ENCODE data around the gene CDC42. TPM values are rescaled to one million over a fixed set of nuclear protein-coding genes. Genes with fewer than 3 reads are reported as not detected.

CDC42 gene
- total and polyA plus RNA-seq, 9 of the 15 experiments (the other 6 are each of a cell fraction or from before 2014, with no cell fraction given): 186 to 398 (median 325) TPM

DNA sequence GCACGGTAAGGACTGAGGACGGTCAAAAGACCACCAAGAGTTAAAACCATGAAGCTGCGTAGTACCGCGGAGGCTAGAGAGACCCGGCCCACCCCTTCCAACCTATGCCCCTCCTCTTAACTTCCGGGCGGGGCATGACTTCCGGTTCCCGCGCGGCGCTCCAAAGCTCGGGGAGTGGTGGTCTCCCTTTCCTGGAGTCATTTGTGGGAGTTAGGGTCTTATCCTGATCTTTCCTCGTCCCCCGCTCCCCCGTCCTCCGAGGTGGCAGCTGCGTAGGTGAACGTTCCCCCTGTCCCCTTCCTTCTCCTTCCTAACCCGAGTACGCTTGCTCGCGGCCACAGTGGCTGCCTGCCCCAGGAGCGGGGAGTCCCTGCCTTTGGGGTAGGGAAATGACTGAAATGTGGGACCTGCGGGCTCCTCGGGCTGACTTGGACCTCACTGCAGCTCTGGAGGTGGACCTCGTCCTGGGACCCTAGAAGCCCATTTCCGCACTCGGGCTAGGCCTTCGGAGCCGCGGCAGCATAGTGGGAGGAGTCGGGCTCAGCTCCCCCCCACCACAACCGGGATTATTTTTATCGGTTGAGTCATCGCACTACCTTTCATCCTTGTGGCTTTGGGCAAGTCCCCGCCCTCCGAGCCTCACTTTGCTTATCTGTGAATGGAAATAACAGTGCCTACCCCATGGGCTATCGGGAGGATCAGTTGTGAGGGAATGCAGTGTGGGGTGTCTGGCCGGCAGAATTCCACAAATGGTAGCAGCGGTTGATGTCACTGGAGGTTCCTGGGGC is 26.9 kb upstream of the CDC42 start (continued):
- TF ChIP-seq, protein P1, sequence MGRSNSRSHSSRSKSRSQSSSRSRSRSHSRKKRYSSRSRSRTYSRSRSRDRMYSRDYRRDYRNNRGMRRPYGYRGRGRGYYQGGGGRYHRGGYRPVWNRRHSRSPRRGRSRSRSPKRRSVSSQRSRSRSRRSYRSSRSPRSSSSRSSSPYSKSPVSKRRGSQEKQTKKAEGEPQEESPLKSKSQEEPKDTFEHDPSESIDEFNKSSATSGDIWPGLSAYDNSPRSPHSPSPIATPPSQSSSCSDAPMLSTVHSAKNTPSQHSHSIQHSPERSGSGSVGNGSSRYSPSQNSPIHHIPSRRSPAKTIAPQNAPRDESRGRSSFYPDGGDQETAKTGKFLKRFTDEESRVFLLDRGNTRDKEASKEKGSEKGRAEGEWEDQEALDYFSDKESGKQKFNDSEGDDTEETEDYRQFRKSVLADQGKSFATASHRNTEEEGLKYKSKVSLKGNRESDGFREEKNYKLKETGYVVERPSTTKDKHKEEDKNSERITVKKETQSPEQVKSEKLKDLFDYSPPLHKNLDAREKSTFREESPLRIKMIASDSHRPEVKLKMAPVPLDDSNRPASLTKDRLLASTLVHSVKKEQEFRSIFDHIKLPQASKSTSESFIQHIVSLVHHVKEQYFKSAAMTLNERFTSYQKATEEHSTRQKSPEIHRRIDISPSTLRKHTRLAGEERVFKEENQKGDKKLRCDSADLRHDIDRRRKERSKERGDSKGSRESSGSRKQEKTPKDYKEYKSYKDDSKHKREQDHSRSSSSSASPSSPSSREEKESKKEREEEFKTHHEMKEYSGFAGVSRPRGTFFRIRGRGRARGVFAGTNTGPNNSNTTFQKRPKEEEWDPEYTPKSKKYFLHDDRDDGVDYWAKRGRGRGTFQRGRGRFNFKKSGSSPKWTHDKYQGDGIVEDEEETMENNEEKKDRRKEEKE (IDR thresholded peaks at IDR 0.05; ENCODE audit: borderline replicate concordance in 1 of 2, control insufficient read depth in 1 of 2, low read depth in 2 of 2, low read length in 1 of 2): no peak; a peak in 1 of 4 replicates
- TF ChIP-seq ZNF143 (CRISPR knock-in tag; IDR thresholded peaks at IDR 0.05) (no peak), KHSRP (IDR thresholded peaks at IDR 0.05) (no peak), ZNF717 (CRISPR knock-in tag; IDR thresholded peaks at IDR 0.05) (peak; percentile 86; the same call in 1 of the 2 replicates), ARHGAP35 (IDR thresholded peaks at IDR 0.05; ENCODE audit: partially characterized antibody) (no peak), TEAD4 (IDR thresholded peaks at IDR 0.05; ENCODE audit: low read length) (peak; percentile 88), TEAD4 (CRISPR knock-in tag; IDR thresholded peaks at IDR 0.05; ENCODE audit: borderline replicate concordance) (no peak), PTTG1 (tag; IDR thresholded peaks at IDR 0.05; ENCODE audit: low read depth) (no peak)
- TF ChIP-seq, protein P2, sequence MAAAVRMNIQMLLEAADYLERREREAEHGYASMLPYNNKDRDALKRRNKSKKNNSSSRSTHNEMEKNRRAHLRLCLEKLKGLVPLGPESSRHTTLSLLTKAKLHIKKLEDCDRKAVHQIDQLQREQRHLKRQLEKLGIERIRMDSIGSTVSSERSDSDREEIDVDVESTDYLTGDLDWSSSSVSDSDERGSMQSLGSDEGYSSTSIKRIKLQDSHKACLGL (CRISPR knock-in tag; IDR thresholded peaks at IDR 0.05; ENCODE audit: borderline replicate concordance, poor library complexity, severe bottlenecking): peak; percentile 47
- TF ChIP-seq, protein P3, sequence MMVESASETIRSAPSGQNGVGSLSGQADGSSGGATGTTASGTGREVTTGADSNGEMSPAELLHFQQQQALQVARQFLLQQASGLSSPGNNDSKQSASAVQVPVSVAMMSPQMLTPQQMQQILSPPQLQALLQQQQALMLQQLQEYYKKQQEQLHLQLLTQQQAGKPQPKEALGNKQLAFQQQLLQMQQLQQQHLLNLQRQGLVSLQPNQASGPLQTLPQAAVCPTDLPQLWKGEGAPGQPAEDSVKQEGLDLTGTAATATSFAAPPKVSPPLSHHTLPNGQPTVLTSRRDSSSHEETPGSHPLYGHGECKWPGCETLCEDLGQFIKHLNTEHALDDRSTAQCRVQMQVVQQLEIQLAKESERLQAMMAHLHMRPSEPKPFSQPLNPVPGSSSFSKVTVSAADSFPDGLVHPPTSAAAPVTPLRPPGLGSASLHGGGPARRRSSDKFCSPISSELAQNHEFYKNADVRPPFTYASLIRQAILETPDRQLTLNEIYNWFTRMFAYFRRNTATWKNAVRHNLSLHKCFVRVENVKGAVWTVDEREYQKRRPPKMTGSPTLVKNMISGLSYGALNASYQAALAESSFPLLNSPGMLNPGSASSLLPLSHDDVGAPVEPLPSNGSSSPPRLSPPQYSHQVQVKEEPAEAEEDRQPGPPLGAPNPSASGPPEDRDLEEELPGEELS (CRISPR knock-in tag; IDR thresholded peaks at IDR 0.05; ENCODE audit: borderline replicate concordance): peak; percentile 57; the same call in 1 of the 2 replicates
- TF ChIP-seq, protein P4, sequence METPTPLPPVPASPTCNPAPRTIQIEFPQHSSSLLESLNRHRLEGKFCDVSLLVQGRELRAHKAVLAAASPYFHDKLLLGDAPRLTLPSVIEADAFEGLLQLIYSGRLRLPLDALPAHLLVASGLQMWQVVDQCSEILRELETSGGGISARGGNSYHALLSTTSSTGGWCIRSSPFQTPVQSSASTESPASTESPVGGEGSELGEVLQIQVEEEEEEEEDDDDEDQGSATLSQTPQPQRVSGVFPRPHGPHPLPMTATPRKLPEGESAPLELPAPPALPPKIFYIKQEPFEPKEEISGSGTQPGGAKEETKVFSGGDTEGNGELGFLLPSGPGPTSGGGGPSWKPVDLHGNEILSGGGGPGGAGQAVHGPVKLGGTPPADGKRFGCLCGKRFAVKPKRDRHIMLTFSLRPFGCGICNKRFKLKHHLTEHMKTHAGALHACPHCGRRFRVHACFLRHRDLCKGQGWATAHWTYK (CRISPR knock-in tag; IDR thresholded peaks at IDR 0.05): peak; percentile 91
- TF ChIP-seq, protein P5, sequence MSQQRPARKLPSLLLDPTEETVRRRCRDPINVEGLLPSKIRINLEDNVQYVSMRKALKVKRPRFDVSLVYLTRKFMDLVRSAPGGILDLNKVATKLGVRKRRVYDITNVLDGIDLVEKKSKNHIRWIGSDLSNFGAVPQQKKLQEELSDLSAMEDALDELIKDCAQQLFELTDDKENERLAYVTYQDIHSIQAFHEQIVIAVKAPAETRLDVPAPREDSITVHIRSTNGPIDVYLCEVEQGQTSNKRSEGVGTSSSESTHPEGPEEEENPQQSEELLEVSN (IDR thresholded peaks at IDR 0.05; ENCODE audit: borderline replicate concordance in 1 of 2, extremely low read depth in 1 of 2, insufficient read depth in 1 of 2, insufficient read length in 1 of 2, low read depth in 1 of 2, low read length in 1 of 2, poor library complexity in 1 of 2, severe bottlenecking in 1 of 2): peak in 1 of 2 experiments; percentile 83
- TF ChIP-seq, protein P6, sequence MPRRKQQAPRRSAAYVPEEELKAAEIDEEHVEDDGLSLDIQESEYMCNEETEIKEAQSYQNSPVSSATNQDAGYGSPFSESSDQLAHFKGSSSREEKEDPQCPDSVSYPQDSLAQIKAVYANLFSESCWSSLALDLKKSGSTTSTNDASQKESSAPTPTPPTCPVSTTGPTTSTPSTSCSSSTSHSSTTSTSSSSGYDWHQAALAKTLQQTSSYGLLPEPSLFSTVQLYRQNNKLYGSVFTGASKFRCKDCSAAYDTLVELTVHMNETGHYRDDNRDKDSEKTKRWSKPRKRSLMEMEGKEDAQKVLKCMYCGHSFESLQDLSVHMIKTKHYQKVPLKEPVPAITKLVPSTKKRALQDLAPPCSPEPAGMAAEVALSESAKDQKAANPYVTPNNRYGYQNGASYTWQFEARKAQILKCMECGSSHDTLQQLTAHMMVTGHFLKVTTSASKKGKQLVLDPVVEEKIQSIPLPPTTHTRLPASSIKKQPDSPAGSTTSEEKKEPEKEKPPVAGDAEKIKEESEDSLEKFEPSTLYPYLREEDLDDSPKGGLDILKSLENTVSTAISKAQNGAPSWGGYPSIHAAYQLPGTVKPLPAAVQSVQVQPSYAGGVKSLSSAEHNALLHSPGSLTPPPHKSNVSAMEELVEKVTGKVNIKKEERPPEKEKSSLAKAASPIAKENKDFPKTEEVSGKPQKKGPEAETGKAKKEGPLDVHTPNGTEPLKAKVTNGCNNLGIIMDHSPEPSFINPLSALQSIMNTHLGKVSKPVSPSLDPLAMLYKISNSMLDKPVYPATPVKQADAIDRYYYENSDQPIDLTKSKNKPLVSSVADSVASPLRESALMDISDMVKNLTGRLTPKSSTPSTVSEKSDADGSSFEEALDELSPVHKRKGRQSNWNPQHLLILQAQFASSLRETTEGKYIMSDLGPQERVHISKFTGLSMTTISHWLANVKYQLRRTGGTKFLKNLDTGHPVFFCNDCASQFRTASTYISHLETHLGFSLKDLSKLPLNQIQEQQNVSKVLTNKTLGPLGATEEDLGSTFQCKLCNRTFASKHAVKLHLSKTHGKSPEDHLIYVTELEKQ (CRISPR knock-in tag; IDR thresholded peaks at IDR 0.05): no peak
